ENCODE measurements around the gene CPTP.

The CPTP gene

GRCh38 chr1:1298861-1299685, 25.5 kb upstream of the CPTP start:
- H3K4me3 ChIP-seq (ENCODE audit: low read depth, low read length): no peak overlapping the region
- TF ChIP-seq CTCF (IDR thresholded peaks at IDR 0.05; ENCODE audit: low read depth, low read length): no peak

GRCh38 chr1:1299686-1300351, 24.8 kb upstream of the CPTP start:
- TF ChIP-seq CTCF (IDR thresholded peaks at IDR 0.05; ENCODE audit: low read depth, low read length): no peak
- no peak overlapping the region for H3K4me3 ChIP-seq (ENCODE audit: low read depth, low read length)

- TF ChIP-seq CTCF (IDR thresholded peaks at IDR 0.05; ENCODE audit: low read depth, low read length): no peak
- H3K4me3 ChIP-seq (ENCODE audit: low read depth, low read length): no peak overlapping the region
These were observed 24.3 kb upstream of the CPTP start for GRCh38 chr1:1300352-1300739.

- no peak overlapping the region for H3K4me3 ChIP-seq (ENCODE audit: low read depth, low read length)
- TF ChIP-seq CTCF (IDR thresholded peaks at IDR 0.05; ENCODE audit: low read depth, low read length): no peak; the same call in 1 of the 2 replicates
These were observed 22.6 kb upstream of the CPTP start for GRCh38 chr1:1302006-1302430.

- TF ChIP-seq CTCF (IDR thresholded peaks at IDR 0.05; ENCODE audit: low read depth, low read length): no peak
- H3K4me3 ChIP-seq (ENCODE audit: low read depth, low read length): no peak overlapping the region
These were observed 21.6 kb upstream of the CPTP start for GRCh38 chr1:1302951-1303509.

GRCh38 chr1:1303736-1304135, 20.9 kb upstream of the CPTP start:
- no peak overlapping the region for H3K4me3 ChIP-seq (ENCODE audit: low read depth, low read length)
- TF ChIP-seq CTCF (IDR thresholded peaks at IDR 0.05; ENCODE audit: low read depth, low read length): no peak

Data from WI38 (cell line).